GM12891 (cell line): ENCODE results near the gene COL4A1.

Source experiments
- POLR2A ChIP-seq: IDR thresholded peaks from 2 replicates; pipeline ENCODE4 v1.6.1; 2011; ENCODE audit warnings: low read depth, low read length, control low read depth
- TAF1 ChIP-seq: IDR thresholded peaks from 2 replicates; pipeline ENCODE4 v1.6.1; 2011; ENCODE audit warnings: low read depth, low read length, control low read depth

GRCh38 chr13:110274687-110275086 lies 32.3 kb downstream of the COL4A1 start:
- TF ChIP-seq POLR2A (no peak), TAF1 (no peak)
